H9 (cell line): Measurements from ENCODE around the gene PHF10. TPM values are rescaled to one million over a fixed set of nuclear protein-coding genes. Genes with fewer than 3 reads are reported as not detected.

Experiments used
- DNase-seq: peaks from one replicate; pipeline ENCODE4 v3.0.0-alpha.2; 2017
- H2AFZ ChIP-seq: one replicate; pipeline ENCODE4 v1.6.1; 2013; ENCODE audit warnings: mild to moderate bottlenecking, low read length, control low read depth, moderate library complexity
- H2AK5ac ChIP-seq: 2 replicates; pipeline ENCODE4 v1.6.1; 2013; ENCODE audit warnings: low read length, control low read depth, mixed read lengths; ENCODE audit not compliant: insufficient read length
- H2BK120ac ChIP-seq: one replicate; pipeline ENCODE4 v1.6.1; 2013; ENCODE audit warnings: low read depth, mild to moderate bottlenecking, low read length, control low read depth, inconsistent platforms; ENCODE audit not compliant: poor library complexity, severe bottlenecking
- H2BK12ac ChIP-seq: 2 replicates; pipeline ENCODE4 v1.6.1; 2013; ENCODE audit warnings: low read length, control low read depth, mixed read lengths, low read depth; ENCODE audit not compliant: insufficient read length
- H2BK15ac ChIP-seq: 2 replicates; pipeline ENCODE4 v1.6.1; 2013; ENCODE audit warnings: low read depth, low read length, control low read depth
- H2BK20ac ChIP-seq: one replicate; pipeline ENCODE4 v1.6.1; 2013; ENCODE audit warnings: low read depth, mild to moderate bottlenecking, low read length, control low read depth, inconsistent platforms; ENCODE audit not compliant: poor library complexity, severe bottlenecking
- H2BK5ac ChIP-seq: 2 replicates; pipeline ENCODE4 v1.6.1; 2013; ENCODE audit warnings: low read length, control low read depth, mixed read lengths; ENCODE audit not compliant: insufficient read length
- H3K14ac ChIP-seq: 2 replicates; pipeline ENCODE4 v1.6.1; 2013; ENCODE audit warnings: low read length, control low read depth; ENCODE audit not compliant: insufficient read depth
- H3K18ac ChIP-seq: 2 replicates; pipeline ENCODE4 v1.6.1; 2013; ENCODE audit warnings: low read depth, mild to moderate bottlenecking, mixed read lengths, low read length, control low read depth; ENCODE audit not compliant: insufficient read length
- H3K23ac ChIP-seq: 2 replicates; pipeline ENCODE4 v1.6.1; 2013; ENCODE audit warnings: low read length, control low read depth, mixed read lengths, low read depth; ENCODE audit not compliant: insufficient read length
- H3K23me2 ChIP-seq: 2 replicates; pipeline ENCODE4 v1.6.1; 2013; ENCODE audit warnings: low read depth, mild to moderate bottlenecking, mixed read lengths, low read length, control low read depth; ENCODE audit not compliant: insufficient read length, poor library complexity, severe bottlenecking
- H3K27ac ChIP-seq: 2 replicates; pipeline ENCODE4 v1.5.1; 2013; ENCODE audit warnings: low read length, control low read depth, mixed read lengths, low read depth; ENCODE audit not compliant: insufficient read length
- H3K27me3 ChIP-seq: 2 replicates; pipeline ENCODE4 v1.6.1; 2013; ENCODE audit warnings: low read length, control low read depth, inconsistent platforms; ENCODE audit not compliant: insufficient read depth
- H3K4ac ChIP-seq: 2 replicates; pipeline ENCODE4 v1.6.1; 2013; ENCODE audit warnings: low read depth, mild to moderate bottlenecking, control low read depth, inconsistent platforms, low read length, moderate library complexity
- H3K4me1 ChIP-seq: 2 replicates; pipeline ENCODE4 v1.6.1; 2013; ENCODE audit warnings: low read length, control low read depth, inconsistent platforms; ENCODE audit not compliant: insufficient read depth
- H3K4me2 ChIP-seq: 2 replicates; pipeline ENCODE4 v1.6.1; 2013; ENCODE audit warnings: low read length, control low read depth, mixed read lengths; ENCODE audit not compliant: insufficient read length, insufficient read depth
- H3K56ac ChIP-seq: 2 replicates; pipeline ENCODE4 v1.6.1; 2013; ENCODE audit warnings: low read depth, mild to moderate bottlenecking, mixed read lengths, low read length, control low read depth; ENCODE audit not compliant: insufficient read length
- H3K79me1 ChIP-seq: 2 replicates; pipeline ENCODE4 v1.6.1; 2013; ENCODE audit warnings: low read depth, mild to moderate bottlenecking, moderate library complexity, low read length, control low read depth, inconsistent platforms; ENCODE audit not compliant: insufficient read depth, poor library complexity, severe bottlenecking
- H3K79me2 ChIP-seq: 2 replicates; pipeline ENCODE4 v1.6.1; 2013; ENCODE audit warnings: low read length, control low read depth, inconsistent platforms; ENCODE audit not compliant: insufficient read depth
- H3K9ac ChIP-seq: 2 replicates; pipeline ENCODE4 v1.6.1; 2013; ENCODE audit warnings: low read length, control low read depth, mixed read lengths; ENCODE audit not compliant: insufficient read length; ENCODE audit errors: extremely low read depth
- H3K9me3 ChIP-seq: one replicate; pipeline ENCODE4 v1.6.1; 2013; ENCODE audit warnings: low read depth, low read length, inconsistent platforms; ENCODE audit not compliant: control insufficient read depth
- H3T11ph ChIP-seq: one replicate; pipeline ENCODE4 v1.6.1; 2013; ENCODE audit warnings: mild to moderate bottlenecking, low read length, control low read depth, inconsistent platforms
- H4K20me1 ChIP-seq: one replicate; pipeline ENCODE4 v1.6.1; 2013; ENCODE audit not compliant: control insufficient read depth, insufficient read length, insufficient read depth
- H4K5ac ChIP-seq: 2 replicates; pipeline ENCODE4 v1.6.1; 2013; ENCODE audit warnings: low read depth, mild to moderate bottlenecking, mixed read lengths, low read length, control low read depth; ENCODE audit not compliant: insufficient read length
- H4K8ac ChIP-seq: replicated peaks from 2 replicates; pipeline ENCODE4 v1.6.1; 2013; ENCODE audit warnings: low read length, control low read depth, mixed read lengths, low read depth; ENCODE audit not compliant: insufficient read length
- H4K91ac ChIP-seq: 2 replicates; pipeline ENCODE4 v1.6.1; 2013; ENCODE audit warnings: low read depth, mild to moderate bottlenecking, moderate library complexity, mixed read lengths, low read length, control low read depth; ENCODE audit not compliant: insufficient read length
- H3K27ac Mint-ChIP-seq, 3 experiments: 2 replicates in 2 of 3; 3 replicates in 1 of 3; pipeline ENCODE4 v1.8.0; 2020 to 2021; ENCODE audit warnings: mixed read lengths in 3 of 3, mild to moderate bottlenecking in 1 of 3, moderate library complexity in 1 of 3
- H3K27me3 Mint-ChIP-seq: 2 replicates; pipeline ENCODE4 v1.8.0; 2021; ENCODE audit warnings: low read depth, mild to moderate bottlenecking, moderate library complexity, mixed read lengths
- H3K36me3 Mint-ChIP-seq, 3 experiments: 2 replicates in 2 of 3; 3 replicates in 1 of 3; pipeline ENCODE4 v1.8.0; 2020 to 2021; ENCODE audit warnings: low read depth in 3 of 3, mixed read lengths in 3 of 3; ENCODE audit not compliant: insufficient read depth in 1 of 3
- H3K4me1 Mint-ChIP-seq, 2 experiments: 2 replicates each; pipeline ENCODE4 v1.8.0; 2020; ENCODE audit warnings: mixed read lengths in 2 of 2
- H3K4me3 Mint-ChIP-seq, 2 experiments: 2 replicates in 1 of 2; 3 replicates in 1 of 2; pipeline ENCODE4 v1.8.0; 2020 to 2021; ENCODE audit warnings: mild to moderate bottlenecking in 2 of 2, mixed read lengths in 2 of 2, moderate library complexity in 1 of 2
- H3K9me3 Mint-ChIP-seq, 2 experiments: 2 replicates in 1 of 2; 3 replicates in 1 of 2; pipeline ENCODE4 v1.8.0; 2020; ENCODE audit warnings: mild to moderate bottlenecking in 2 of 2, mixed read lengths in 2 of 2, moderate library complexity in 1 of 2
- WGBS: extraction: QIAGEN DNeasy Blood & Tissue Kit; methylation state at CpG from one replicate; pipeline ENCODE4 v1.1.7; 2013; ENCODE audit warnings: missing lambda C conversion rate, low lambda C conversion rate, mixed read lengths; ENCODE audit not compliant: insufficient read length; ENCODE audit errors: extremely low coverage; 5-methylcytosine and 5-hydroxymethylcytosine counted together
- total RNA-seq: library from RNA; stranded (reverse); gene quantifications from 2 replicates; pipeline ENCODE4 v1.2.1, GENCODE V29; 2021
- TF ChIP-seq, protein P1 (sequence below): fragments of 200-600 bp; sonication (generic); conservative IDR thresholded peaks from 3 replicates; pipeline ENCODE4 v1.8.0; 2021; ENCODE audit warnings: antibody characterized with exemption, mild to moderate bottlenecking

PHF10 gene
- total RNA-seq, 1 experiment from 2014 or later: 59.0 TPM

DNA sequence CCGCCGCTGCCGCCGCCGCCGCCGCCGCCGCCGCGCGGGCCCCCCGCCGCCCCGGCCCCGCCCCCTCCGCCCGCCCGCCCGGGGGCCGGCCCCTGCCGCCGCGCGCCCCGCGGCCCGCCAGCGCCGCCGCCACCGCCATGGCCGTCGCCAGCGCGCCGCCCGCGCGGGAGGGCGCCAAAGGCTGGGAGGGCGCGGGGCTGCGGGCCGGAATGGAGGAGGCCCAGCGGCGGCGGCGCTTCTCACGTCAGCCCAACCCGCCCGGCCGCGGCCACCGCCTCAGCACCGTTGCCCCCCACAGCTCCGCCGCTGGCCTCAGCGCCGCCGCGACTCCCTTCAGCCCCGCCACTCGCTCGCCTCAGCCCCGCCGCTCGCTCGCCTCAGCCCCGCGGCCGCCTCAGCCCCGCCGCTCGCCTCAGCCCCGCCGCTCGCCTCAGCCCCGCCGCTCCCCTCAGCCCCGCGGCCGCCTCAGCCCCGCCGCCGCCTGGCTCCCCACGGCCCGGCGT is 258 bp downstream of the PHF10 start:
- Histone ChIP-seq H2BK15ac (no peak overlapping the region), H3K27ac (no peak overlapping the region), H4K5ac (no peak overlapping the region), H2AK5ac (no peak overlapping the region), H3K9me3 (no peaks in the 10 kb centered on the region), H3K56ac (no peak overlapping the region), H3K27me3 (no peaks in the 10 kb centered on the region), H2BK5ac (no peak overlapping the region), H3K18ac (no peak overlapping the region), H3K4me1 (no peaks in the 10 kb centered on the region; the same call in 1 of the 2 replicates), H2AFZ (no peak overlapping the region), H2BK20ac (no peak overlapping the region), H2BK120ac (no peak overlapping the region), H2BK12ac (no peak overlapping the region), H3K4me2 (no peak overlapping the region), H3K23ac (no peak overlapping the region), H4K20me1 (no peaks in the 10 kb centered on the region), H3K79me2 (peaks cover 4% of the 10 kb centered on the region; the same call in 1 of the 2 replicates), H3K14ac (peak overlapping the region; percentile 79), H3K9ac (no peak overlapping the region), H3T11ph (no peak overlapping the region), H4K8ac (no peak overlapping the region), H4K91ac (no peak overlapping the region), H3K79me1 (no peaks in the 10 kb centered on the region), H3K23me2 (peaks cover 18% of the 10 kb centered on the region), H3K4ac (no peak overlapping the region)
- WGBS: no CpG with 5 or more reads among the region's 89 CpGs
- peaks cover 4% of the 10 kb centered on the region for H3K27me3 Mint-ChIP-seq
- peaks cover 0 to 20% (median 9%) of the 10 kb centered on the region in 3 experiments; a peak in 4 of 7 replicates for H3K36me3 Mint-ChIP-seq
- no peak overlapping the region for H3K27ac Mint-ChIP-seq
- no peaks in the 10 kb centered on the region; a peak in 2 of 5 replicates for H3K9me3 Mint-ChIP-seq
- DNase-seq: no peak
- peak overlapping the region; percentile 65 to 77 for H3K4me3 Mint-ChIP-seq
- TF ChIP-seq, protein P1, sequence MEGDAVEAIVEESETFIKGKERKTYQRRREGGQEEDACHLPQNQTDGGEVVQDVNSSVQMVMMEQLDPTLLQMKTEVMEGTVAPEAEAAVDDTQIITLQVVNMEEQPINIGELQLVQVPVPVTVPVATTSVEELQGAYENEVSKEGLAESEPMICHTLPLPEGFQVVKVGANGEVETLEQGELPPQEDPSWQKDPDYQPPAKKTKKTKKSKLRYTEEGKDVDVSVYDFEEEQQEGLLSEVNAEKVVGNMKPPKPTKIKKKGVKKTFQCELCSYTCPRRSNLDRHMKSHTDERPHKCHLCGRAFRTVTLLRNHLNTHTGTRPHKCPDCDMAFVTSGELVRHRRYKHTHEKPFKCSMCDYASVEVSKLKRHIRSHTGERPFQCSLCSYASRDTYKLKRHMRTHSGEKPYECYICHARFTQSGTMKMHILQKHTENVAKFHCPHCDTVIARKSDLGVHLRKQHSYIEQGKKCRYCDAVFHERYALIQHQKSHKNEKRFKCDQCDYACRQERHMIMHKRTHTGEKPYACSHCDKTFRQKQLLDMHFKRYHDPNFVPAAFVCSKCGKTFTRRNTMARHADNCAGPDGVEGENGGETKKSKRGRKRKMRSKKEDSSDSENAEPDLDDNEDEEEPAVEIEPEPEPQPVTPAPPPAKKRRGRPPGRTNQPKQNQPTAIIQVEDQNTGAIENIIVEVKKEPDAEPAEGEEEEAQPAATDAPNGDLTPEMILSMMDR: no peak
- H3K4me1 Mint-ChIP-seq: peaks cover 24 to 27% of the 10 kb centered on the region in 2 experiments
